Fibroblast of the aortic adventitia (primary cell): ENCODE measurements around the gene CD53. TPM values are rescaled to one million over a fixed set of nuclear protein-coding genes. Genes with fewer than 3 reads are reported as not detected.
"Not testable (repeated sequence)": the region's sequence is repeated elsewhere in the genome, so short reads cannot be mapped to it uniquely, and the experiment has no call there.

ENCODE experiments used
- DNase-seq: peaks from one replicate; pipeline ENCODE4 v3.0.0-alpha.2; 2010; ENCODE audit warnings: low read depth
- H3K4me3 ChIP-seq: 2 replicates; pipeline ENCODE4 v1.5.1; 2011; ENCODE audit warnings: low read depth, mild to moderate bottlenecking, control low read depth, low read length, moderate library complexity
- CTCF ChIP-seq: IDR thresholded peaks from 2 replicates; pipeline ENCODE4 v1.5.1; 2011; ENCODE audit warnings: mild to moderate bottlenecking, low read length, control low read depth, inconsistent platforms; ENCODE audit not compliant: insufficient read depth
- total RNA-seq: library from RNA; depleted of rRNA; stranded (reverse); fragments of >200 nt; gene quantifications from 2 replicates; pipeline ENCODE4 v1.2.3, GENCODE V29; 2012; ENCODE audit warnings: low replicate concordance

Gene CD53
- total RNA-seq, 1 donor = not detected

- no peak for TF ChIP-seq CTCF
- no peak overlapping the region for H3K4me3 ChIP-seq
- DNase-seq = no peak
These were observed 55.2 kb downstream of the CD53 start for GRCh38 chr1:110928191-110928590.

- no peak for TF ChIP-seq CTCF
- H3K4me3 ChIP-seq = no peak overlapping the region
- no peak for DNase-seq
These were observed 56.0 kb downstream of the CD53 start for GRCh38 chr1:110928904-110929303.

GRCh38 chr1:110931097-110931496 is 58.1 kb downstream of the CD53 start:
- DNase-seq, H3K4me3 ChIP-seq: not testable (repeated sequence)

- H3K4me3 ChIP-seq = no peak overlapping the region
- TF ChIP-seq CTCF = no peak
- no peak for DNase-seq
These were observed 63.6 kb downstream of the CD53 start for GRCh38 chr1:110936567-110936966.

GRCh38 chr1:110944806-110945205 is 71.9 kb downstream of the CD53 start:
- DNase-seq = no peak
- TF ChIP-seq CTCF = no peak
- H3K4me3 ChIP-seq = no peak overlapping the region

- DNase-seq = no peak
- no peak overlapping the region for H3K4me3 ChIP-seq
- no peak for TF ChIP-seq CTCF
These were observed 72.7 kb downstream of the CD53 start for GRCh38 chr1:110945626-110946025.

GRCh38 chr1:110948038-110948810 is 75.3 kb downstream of the CD53 start:
- no peak for DNase-seq
- no peak overlapping the region for H3K4me3 ChIP-seq

More at GRCh38 chr1:110948038-110948810, 75.3 kb downstream of the CD53 start:
- TF ChIP-seq CTCF = no peak

Other genes starting within 250 kb of the CD53 start
- gene KCNA3, start 198.2 kb upstream of the CD53 start, total RNA-seq = under 0.01 TPM in 1 of 2 replicates, not detected in the other
- gene LRIF1, start 90.8 kb downstream of the CD53 start, total RNA-seq = 15.2 and 19.5 TPM in 2 replicates